ENCODE measurements around the gene ZNF488.

ZNF488 gene

DNA sequence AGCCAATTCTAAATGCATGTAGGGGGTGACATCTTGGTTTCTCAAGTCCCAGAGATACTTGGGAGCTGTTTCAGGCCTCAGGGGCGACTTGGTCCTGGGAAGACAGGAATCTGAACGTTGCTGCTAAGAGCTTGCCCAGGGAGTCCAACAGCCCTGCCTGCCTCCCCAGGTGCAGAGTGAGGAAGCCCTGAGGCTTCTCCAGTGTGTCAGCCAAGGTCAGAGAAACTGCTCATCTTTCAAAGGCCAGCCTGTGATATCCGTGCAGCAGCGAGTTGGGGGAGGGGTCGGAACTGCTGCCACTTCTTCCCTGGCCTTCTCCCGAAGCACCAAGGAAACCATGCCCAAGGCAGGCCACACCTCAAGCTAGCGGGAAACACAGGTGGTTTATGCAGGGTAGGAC, 52.1 kb downstream of the ZNF488 start:
- no peak for DNase-seq (ENCODE audit: low read depth in 1 of 2, low spot score in 1 of 2)
- Histone ChIP-seq H3K27me3 (ENCODE audit: insufficient read depth, poor library complexity, severe bottlenecking) (peaks cover 4% of the 10 kb centered on the region), H3K27ac (replicated peaks) (no peak overlapping the region), H3K4me3 (replicated peaks; ENCODE audit: insufficient read depth, low read length) (no peak overlapping the region)
- TF ChIP-seq CTCF (IDR thresholded peaks at IDR 0.05; ENCODE audit: insufficient read depth, low read length), result no peak
- no peak for TF ChIP-seq GABPA (IDR thresholded peaks at IDR 0.05; ENCODE audit: low read depth)
- TF ChIP-seq SPI1 (IDR thresholded peaks at IDR 0.05; ENCODE audit: borderline replicate concordance, low read depth), result no peak
- no peak for TF ChIP-seq REST (IDR thresholded peaks at IDR 0.05; ENCODE audit: insufficient replicate concordance, low read depth)

DNA sequence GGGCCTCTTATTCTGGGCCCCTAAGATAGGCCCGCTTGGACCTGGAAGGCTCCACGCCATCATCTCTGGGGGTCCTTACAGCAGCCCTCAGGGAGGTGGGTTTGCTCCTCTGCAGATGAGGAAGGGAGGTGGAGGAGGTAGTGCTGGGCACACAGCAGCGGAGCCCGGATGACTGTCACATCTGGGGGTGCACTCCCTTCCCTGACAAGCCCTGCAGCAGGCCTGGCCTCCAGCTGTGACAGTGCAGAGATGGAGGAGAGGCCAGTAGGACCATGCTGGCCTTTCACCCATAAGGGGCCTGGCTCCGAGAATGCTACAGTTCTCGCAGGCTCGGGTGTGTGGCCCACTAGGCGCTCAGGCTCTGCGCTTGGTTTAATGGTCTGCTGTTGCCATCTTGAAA, 52.6 kb downstream of the ZNF488 start:
- Histone ChIP-seq H3K27ac (replicated peaks) (no peak overlapping the region), H3K4me3 (replicated peaks; ENCODE audit: insufficient read depth, low read length) (no peak overlapping the region), H3K27me3 (ENCODE audit: insufficient read depth, poor library complexity, severe bottlenecking) (peaks cover 4% of the 10 kb centered on the region)
- no peak for TF ChIP-seq GABPA (IDR thresholded peaks at IDR 0.05; ENCODE audit: low read depth)
- TF ChIP-seq POLR2AphosphoS5 (IDR thresholded peaks at IDR 0.05; ENCODE audit: low read depth), result no peak
- TF ChIP-seq SPI1 (IDR thresholded peaks at IDR 0.05; ENCODE audit: borderline replicate concordance, low read depth), result no peak
- TF ChIP-seq REST (IDR thresholded peaks at IDR 0.05; ENCODE audit: insufficient replicate concordance, low read depth), result no peak
- no peak for TF ChIP-seq CTCF (IDR thresholded peaks at IDR 0.05; ENCODE audit: insufficient read depth, low read length)
- DNase-seq (ENCODE audit: low read depth in 1 of 2, low spot score in 1 of 2), result no peak

DNA sequence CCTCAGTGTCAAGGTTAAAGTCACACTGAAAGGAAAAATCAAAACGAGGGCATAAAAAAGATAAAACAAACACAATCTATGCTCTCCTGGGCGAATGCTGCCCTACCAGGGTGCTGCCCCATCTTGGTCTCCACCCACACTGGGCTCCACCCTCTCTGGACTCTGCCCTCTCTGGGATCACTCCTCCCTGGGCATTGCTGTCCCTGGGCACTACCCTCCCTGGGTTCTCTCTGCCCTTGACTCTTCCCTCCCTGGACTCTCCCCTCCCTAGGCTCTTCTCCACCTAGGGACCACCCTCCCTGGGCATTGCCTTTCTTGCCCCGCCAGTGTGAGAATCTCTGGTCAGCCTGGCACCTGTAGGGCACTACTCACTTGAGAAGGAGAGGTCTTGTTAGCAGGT, 53.3 kb downstream of the ZNF488 start:
- H3K4me3 ChIP-seq (replicated peaks; ENCODE audit: insufficient read depth, low read length), result no peak overlapping the region
- peaks cover 4% of the 10 kb centered on the region for H3K27me3 ChIP-seq (ENCODE audit: insufficient read depth, poor library complexity, severe bottlenecking)
- H3K27ac ChIP-seq (replicated peaks), result no peak overlapping the region
- no peak for DNase-seq (ENCODE audit: low read depth in 1 of 2, low spot score in 1 of 2)
- TF ChIP-seq CTCF (IDR thresholded peaks at IDR 0.05; ENCODE audit: insufficient read depth, low read length) (no peak), REST (IDR thresholded peaks at IDR 0.05; ENCODE audit: insufficient replicate concordance, low read depth) (no peak), SPI1 (IDR thresholded peaks at IDR 0.05; ENCODE audit: borderline replicate concordance, low read depth) (no peak), POLR2AphosphoS5 (IDR thresholded peaks at IDR 0.05; ENCODE audit: low read depth) (no peak), GABPA (IDR thresholded peaks at IDR 0.05; ENCODE audit: low read depth) (no peak)
